Measurements from ENCODE around the gene PSAPL1. TPM values are rescaled to one million over a fixed set of nuclear protein-coding genes. Genes with fewer than 3 reads are reported as not detected.

The PSAPL1 gene
- total and polyA plus RNA-seq, 2 of the 8 experiments (the other 6 are each of a cell fraction or from before 2014, with no cell fraction given): 0.03 TPM; not detected in 1

DNA sequence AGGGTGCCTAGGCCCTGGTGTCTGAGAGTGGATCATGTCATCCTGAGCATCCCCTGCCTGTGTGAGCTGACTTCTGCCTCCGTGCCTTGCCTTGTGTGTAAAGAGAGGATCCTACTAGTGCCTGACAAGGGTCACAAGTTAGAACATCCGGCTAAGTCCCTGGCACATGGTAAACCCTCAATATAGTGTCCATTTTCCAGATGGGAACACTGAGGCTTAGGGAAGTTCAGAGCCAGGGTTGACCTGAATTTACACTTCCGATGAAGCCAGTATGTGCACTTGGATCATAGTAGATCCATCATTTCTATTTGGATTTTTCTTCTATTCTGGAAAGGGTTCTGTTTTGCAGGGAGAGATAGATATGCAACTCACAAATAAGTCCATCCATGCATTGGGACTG is 12.5 kb upstream of the PSAPL1 start (continued):
- TF ChIP-seq GABPA (IDR thresholded peaks at IDR 0.05; ENCODE audit: borderline replicate concordance, insufficient read depth, low read length) (no peak), EZH2 (IDR thresholded peaks at IDR 0.05; ENCODE audit: low read depth, low read length, severe bottlenecking) (no peak)

Data from H1 (cell line).